Gastroesophageal sphincter (tissue), 4 donors: Measurements from ENCODE around the gene HOXA4. TPM values are rescaled to one million over a fixed set of nuclear protein-coding genes. Genes with fewer than 3 reads are reported as not detected.

Experiments used
- ATAC-seq: fragments of 150-250 bp; one replicate; pipeline ENCODE4 v1.9.1; 2016; ENCODE audit warnings: mild to moderate bottlenecking, moderate library complexity
- H3K27ac ChIP-seq, 4 donors: fragments of 200-600 bp; sonication (generic) in 3 of 4; 1 replicate in 3 of 4; 2 replicates in 1 of 4; pipeline ENCODE4 v1.5.1; 2016 to 2019
- H3K27me3 ChIP-seq: fragments of 200-600 bp; sonication (generic); one replicate; pipeline ENCODE4 v1.5.1; 2019
- H3K36me3 ChIP-seq, 2 donors: fragments of 200-600 bp; sonication (generic); one replicate each; pipeline ENCODE4 v1.5.1; 2019; ENCODE audit warnings: control low read depth in 1 of 2
- H3K4me1 ChIP-seq, 3 donors: fragments of 200-600 bp; sonication (generic); 1 replicate in 2 of 3; 2 replicates in 1 of 3; pipeline ENCODE4 v1.5.1; 2016 to 2019; ENCODE audit warnings: control low read depth in 2 of 3
- H3K4me3 ChIP-seq, 2 donors: fragments of 200-600 bp; sonication (generic); one replicate each; pipeline ENCODE4 v1.5.1; 2019; ENCODE audit warnings: mild to moderate bottlenecking in 1 of 2, moderate library complexity in 1 of 2
- H3K9me3 ChIP-seq, 3 donors: fragments of 200-600 bp; sonication (generic); one replicate each; pipeline ENCODE4 v1.5.1; 2017 to 2019; ENCODE audit warnings: control low read depth in 2 of 3
- EP300 ChIP-seq: sonication (generic); formaldehyde crosslinking; IDR thresholded peaks from one replicate; pipeline ENCODE4 v1.6.1; 2017; ENCODE audit warnings: antibody characterized with exemption, mild to moderate bottlenecking
- POLR2A ChIP-seq, 2 donors: fragments of 450-650 bp; IDR thresholded peaks; one replicate each; pipeline ENCODE4 v1.6.1; 2017; ENCODE audit warnings: antibody characterized with exemption in 2 of 2, mild to moderate bottlenecking in 2 of 2, moderate library complexity in 1 of 2
- POLR2AphosphoS5 ChIP-seq: sonication (generic); formaldehyde crosslinking; IDR thresholded peaks from one replicate; pipeline ENCODE4 v1.6.1; 2017; ENCODE audit warnings: antibody characterized with exemption
- WGBS, 2 donors: methylation state at CpG; one replicate each; pipeline ENCODE4 v1.1.5; 2018; ENCODE audit warnings: low coverage in 1 of 2; 5-methylcytosine and 5-hydroxymethylcytosine counted together
- total RNA-seq, 4 donors: library from RNA; depleted of rRNA; stranded (reverse); fragments of >200 nt; gene quantifications; one replicate each; pipeline ENCODE4 v1.1.0, GENCODE V29; 2016
- TF ChIP-seq, protein P1 (sequence below), 4 experiments: fragments of 200-600 bp in 2 of 4; fragments of 450-650 bp in 2 of 4; sonication (generic) in 1 of 4; IDR thresholded peaks; one replicate each; pipeline ENCODE4 v1.5.1; 2017 to 2019; ENCODE audit warnings: antibody characterized with exemption in 4 of 4, mild to moderate bottlenecking in 2 of 4, moderate library complexity in 2 of 4

The HOXA4 gene
- total RNA-seq, 4 donors from 2014 or later = 8.6 to 20.2 (median 15.3) TPM

GRCh38 chr7:27162561-27163287, 32.2 kb upstream of the HOXA4 start:
- peaks cover 100% of the 10 kb centered on the region for H3K27me3 ChIP-seq
- H3K4me3 ChIP-seq = no peak overlapping the region
- WGBS, 2 donors = 77 to 87% methylated on average over 7 of the region's 7 CpGs

DNA sequence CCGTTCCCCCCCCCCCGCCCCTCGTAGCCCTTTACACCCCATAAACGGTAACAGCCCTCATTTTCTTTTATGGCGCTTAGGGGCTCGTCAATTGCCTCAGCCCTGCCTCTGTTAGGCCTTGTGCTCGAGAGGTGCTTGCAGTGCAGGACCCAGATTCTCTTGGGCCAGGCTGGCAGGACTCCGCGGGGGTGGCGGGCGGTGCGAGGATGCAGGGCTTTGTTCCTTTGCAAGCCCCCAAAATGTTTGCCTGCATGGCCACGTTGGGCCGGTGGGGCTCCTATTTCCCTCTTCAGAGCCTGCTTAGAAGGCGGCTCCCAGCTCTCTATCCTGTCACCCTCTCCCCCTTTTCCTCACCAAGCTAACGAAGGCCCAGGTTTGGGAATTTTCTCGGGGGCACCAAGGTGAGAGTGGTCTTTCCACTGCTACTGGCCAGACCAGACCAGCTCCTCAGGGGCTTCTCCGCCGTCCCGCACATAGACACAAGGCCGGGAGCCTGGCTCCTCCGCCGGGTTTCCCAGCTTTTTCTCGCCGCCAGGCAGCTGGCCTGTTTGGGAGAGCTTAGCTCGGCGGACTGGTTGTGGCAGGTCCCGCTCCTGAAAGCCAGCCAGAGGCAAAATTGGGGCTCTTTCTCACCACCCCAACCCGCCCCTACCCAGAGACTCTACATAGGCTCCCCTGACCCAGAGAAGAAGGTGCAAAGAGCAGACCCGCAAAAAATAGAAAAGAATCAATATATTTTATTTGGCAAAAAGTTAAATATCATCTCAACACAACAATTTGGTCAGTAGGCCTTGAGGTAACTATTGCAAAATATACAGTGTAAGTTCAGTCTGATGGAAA, 31.4 kb upstream of the HOXA4 start:
- Histone ChIP-seq H3K4me1 (peaks cover 0 to 50% (median 23%) of the 10 kb centered on the region in 3 donors), H3K36me3 (no peaks in the 10 kb centered on the region)

More at GRCh38 chr7:27162561-27163287, 32.2 kb upstream of the HOXA4 start:
- Histone ChIP-seq H3K36me3 (no peaks in the 10 kb centered on the region), H3K4me1 (peaks cover 0 to 47% (median 23%) of the 10 kb centered on the region in 3 donors), H3K9me3 (peaks cover 0 to 3% (median 0%) of the 10 kb centered on the region in 3 donors), H3K27ac (no peak overlapping the region)
- ATAC-seq = no peak
- TF ChIP-seq EP300 (no peak), POLR2A (IDR thresholded peaks at IDR 0.05) (no peak), POLR2AphosphoS5 (no peak)
- TF ChIP-seq, protein P1, sequence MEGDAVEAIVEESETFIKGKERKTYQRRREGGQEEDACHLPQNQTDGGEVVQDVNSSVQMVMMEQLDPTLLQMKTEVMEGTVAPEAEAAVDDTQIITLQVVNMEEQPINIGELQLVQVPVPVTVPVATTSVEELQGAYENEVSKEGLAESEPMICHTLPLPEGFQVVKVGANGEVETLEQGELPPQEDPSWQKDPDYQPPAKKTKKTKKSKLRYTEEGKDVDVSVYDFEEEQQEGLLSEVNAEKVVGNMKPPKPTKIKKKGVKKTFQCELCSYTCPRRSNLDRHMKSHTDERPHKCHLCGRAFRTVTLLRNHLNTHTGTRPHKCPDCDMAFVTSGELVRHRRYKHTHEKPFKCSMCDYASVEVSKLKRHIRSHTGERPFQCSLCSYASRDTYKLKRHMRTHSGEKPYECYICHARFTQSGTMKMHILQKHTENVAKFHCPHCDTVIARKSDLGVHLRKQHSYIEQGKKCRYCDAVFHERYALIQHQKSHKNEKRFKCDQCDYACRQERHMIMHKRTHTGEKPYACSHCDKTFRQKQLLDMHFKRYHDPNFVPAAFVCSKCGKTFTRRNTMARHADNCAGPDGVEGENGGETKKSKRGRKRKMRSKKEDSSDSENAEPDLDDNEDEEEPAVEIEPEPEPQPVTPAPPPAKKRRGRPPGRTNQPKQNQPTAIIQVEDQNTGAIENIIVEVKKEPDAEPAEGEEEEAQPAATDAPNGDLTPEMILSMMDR (IDR thresholded peaks at IDR 0.05) = no peak

DNA sequence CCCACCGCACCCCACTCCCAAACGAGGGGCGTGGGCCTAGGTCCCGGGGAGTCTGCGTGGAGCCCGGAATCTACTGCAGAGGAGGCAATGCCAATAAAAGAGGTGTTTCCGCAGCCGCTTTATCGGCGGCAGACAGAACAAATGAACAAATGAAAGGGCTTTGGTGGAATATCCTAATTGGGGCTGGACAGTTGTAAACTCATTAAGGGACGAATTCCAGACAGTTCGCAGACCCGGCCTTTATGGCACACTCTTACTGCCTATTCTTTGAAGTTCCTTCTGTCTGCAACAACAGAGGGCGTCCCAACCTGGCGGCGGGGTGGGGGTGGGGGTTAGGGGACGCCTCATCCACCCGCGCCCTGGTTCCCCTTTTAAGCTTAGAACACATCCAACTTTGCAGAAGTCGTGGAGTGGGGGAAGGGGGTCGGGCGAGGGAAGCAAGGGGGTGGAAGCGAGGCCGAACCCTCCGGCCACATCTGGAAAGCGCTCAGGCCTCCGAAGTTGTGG, 30.7 kb upstream of the HOXA4 start:
- Histone ChIP-seq H3K9me3 (peaks cover 0 to 3% (median 0%) of the 10 kb centered on the region in 3 donors), H3K4me3 (peak overlapping the region; percentile 29 to 62), H3K27ac (peak overlapping the region in 1 of 4 donors; percentile 51), H3K36me3 (no peaks in the 10 kb centered on the region), H3K4me1 (peaks cover 0 to 50% (median 20%) of the 10 kb centered on the region in 3 donors), H3K27me3 (peaks cover 100% of the 10 kb centered on the region)
- ATAC-seq = no peak
- no peak for TF ChIP-seq POLR2A (IDR thresholded peaks at IDR 0.05)
- TF ChIP-seq, protein P1 (IDR thresholded peaks at IDR 0.05) = peak in 1 of 4 experiments; percentile 6
- 0 to 23% methylated on average over 2 to 8 of the region's 27 CpGs for WGBS, 2 donors

More for the DNA sequence above, 31.4 kb upstream of the HOXA4 start:
- 44% methylated on average over 3 of the region's 30 CpGs; no CpG with 5 or more reads in 1 of the 2 donors for WGBS, 2 donors
- TF ChIP-seq, protein P1 (IDR thresholded peaks at IDR 0.05) = no peak
- TF ChIP-seq EP300 (no peak), POLR2AphosphoS5 (no peak), POLR2A (IDR thresholded peaks at IDR 0.05) (no peak)
- Histone ChIP-seq H3K27ac (no peak overlapping the region), H3K27me3 (peaks cover 100% of the 10 kb centered on the region), H3K9me3 (peaks cover 0 to 3% (median 0%) of the 10 kb centered on the region in 3 donors), H3K4me3 (no peak overlapping the region)
- no peak for ATAC-seq

DNA sequence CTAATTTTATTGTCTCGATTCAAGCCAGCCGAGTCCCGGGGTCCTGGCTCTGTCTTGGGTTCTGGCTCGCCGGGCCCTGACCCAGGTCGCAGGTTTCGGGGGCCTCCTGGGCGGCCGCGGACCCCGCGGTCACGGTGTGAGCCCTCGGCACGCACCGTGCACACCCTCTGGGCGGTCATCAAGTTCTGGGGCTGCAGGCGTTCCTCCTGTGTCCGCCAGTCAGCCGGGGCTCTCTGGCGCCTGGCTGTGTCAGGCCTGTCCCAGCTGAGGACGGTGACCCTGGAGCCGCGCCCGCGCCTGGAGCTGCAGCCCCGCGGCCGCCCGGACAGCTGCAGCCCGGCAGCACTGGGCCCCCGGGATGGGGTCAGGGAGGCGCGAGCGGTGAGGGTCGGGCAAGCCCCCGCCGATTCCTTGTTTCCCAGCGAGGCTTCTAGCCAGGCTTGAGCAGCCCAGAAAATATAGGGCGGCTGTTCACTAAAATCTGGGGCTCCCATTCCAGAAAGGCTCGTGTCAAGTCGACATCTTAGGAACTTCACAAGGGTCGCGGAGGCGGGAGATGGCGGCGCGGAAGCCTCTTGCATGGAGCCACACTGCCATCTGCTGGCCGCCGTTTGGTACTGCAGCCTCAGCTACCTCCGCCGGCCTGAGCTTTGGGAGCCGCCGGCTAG, 30.1 kb upstream of the HOXA4 start:
- H3K4me1 ChIP-seq = peaks cover 0 to 50% (median 22%) of the 10 kb centered on the region in 3 donors
- peak overlapping the region; percentile 29 to 62 for H3K4me3 ChIP-seq
- WGBS, 2 donors = 10% methylated on average over 9 of the region's 54 CpGs; no CpG with 5 or more reads in 1 of the 2 donors
- peaks cover 100% of the 10 kb centered on the region for H3K27me3 ChIP-seq
- H3K36me3 ChIP-seq = no peaks in the 10 kb centered on the region
- no peaks in the 10 kb centered on the region for H3K9me3 ChIP-seq
- peak overlapping the region in 1 of 4 donors; percentile 51 for H3K27ac ChIP-seq
- TF ChIP-seq EP300 = no peak
- TF ChIP-seq, protein P1 (IDR thresholded peaks at IDR 0.05) = peak in 3 of 4 experiments; percentile 99 to 100 (median 99)
- peak; percentile 65 for ATAC-seq
